Measurements from ENCODE around the gene AIMP1. TPM values are rescaled to one million over a fixed set of nuclear protein-coding genes. Genes with fewer than 3 reads are reported as not detected.

The AIMP1 gene
- total and polyA plus RNA-seq, 9 donors, result 19.7 to 46.5 (median 39.4) TPM

DNA sequence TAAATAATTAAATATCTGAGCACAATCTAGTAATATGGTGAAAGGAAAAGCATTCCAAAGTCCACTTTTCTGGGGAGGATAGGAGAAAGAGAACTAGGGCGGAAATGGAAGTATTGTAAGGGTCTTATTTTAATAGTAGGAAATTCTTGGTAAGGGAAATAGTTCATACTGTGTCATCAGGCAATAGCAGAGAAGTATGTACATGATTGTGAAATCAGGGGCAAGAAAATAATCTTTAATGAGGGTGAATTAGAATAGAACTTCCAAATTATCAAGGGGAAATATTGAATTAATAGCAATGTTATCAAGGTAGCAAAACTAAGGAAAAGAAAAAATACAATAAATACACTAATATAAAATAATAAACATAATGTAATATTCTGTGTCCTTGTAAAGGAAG lies 37.4 kb downstream of the AIMP1 start:
- Histone ChIP-seq H3K27ac (no peak overlapping the region), H3K27me3 (no peaks in the 10 kb centered on the region), H3K4me3 (no peak overlapping the region), H3K36me3 (no peaks in the 10 kb centered on the region), H3K9me3 (no peaks in the 10 kb centered on the region), H3K4me1 (ENCODE audit: insufficient read depth) (no peaks in the 10 kb centered on the region)
- intact Hi-C loops (cut with DNase I), result no loop called here
- no peak for TF ChIP-seq EP300 (IDR thresholded peaks at IDR 0.05)
- no peak for TF ChIP-seq POLR2A (IDR thresholded peaks at IDR 0.05)
- TF ChIP-seq CTCF (IDR thresholded peaks at IDR 0.05), result no peak
- no peak for DNase-seq
- 96 to 100% (median 98%) methylated on average over 1 of the region's 1 CpG for WGBS, 3 donors

- Histone ChIP-seq H3K4me3 (no peak overlapping the region), H3K4me1 (ENCODE audit: insufficient read depth) (no peaks in the 10 kb centered on the region), H3K27ac (no peak overlapping the region), H3K36me3 (no peaks in the 10 kb centered on the region), H3K27me3 (no peaks in the 10 kb centered on the region), H3K9me3 (no peaks in the 10 kb centered on the region)
- peak in 4 of 5 donors; percentile 13 to 31 (median 25) for DNase-seq
- WGBS, 3 donors, result 23 to 41% (median 28%) methylated on average over 4 of the region's 4 CpGs
- no peak for TF ChIP-seq CTCF (IDR thresholded peaks at IDR 0.05)
- TF ChIP-seq EP300 (IDR thresholded peaks at IDR 0.05), result no peak
- TF ChIP-seq POLR2A (IDR thresholded peaks at IDR 0.05), result no peak
- intact Hi-C loops (cut with DNase I), result no loop called here
Observed at GRCh38 chr4:106355193-106355592, 38.8 kb downstream of the AIMP1 start.

DNA sequence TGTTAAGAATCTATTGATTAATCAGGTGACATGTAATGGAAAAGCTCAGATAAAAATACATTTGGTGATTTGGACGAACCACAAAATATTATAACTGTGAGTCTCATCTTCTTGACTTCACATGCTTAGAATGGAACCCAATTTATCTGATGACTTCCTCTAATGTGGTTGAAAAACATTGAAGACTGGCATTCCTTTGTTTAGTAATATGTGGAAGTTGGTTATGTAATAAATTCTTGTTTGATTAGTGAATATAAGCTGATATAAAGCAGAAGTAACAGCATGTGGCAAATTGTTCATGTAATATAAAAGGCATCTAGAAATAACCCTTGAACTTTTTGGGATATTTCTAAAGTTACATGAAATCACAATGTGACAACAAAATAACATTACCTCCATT lies 42.5 kb downstream of the AIMP1 start:
- H3K36me3 ChIP-seq, result no peaks in the 10 kb centered on the region
- H3K4me3 ChIP-seq, result no peak overlapping the region
- no peaks in the 10 kb centered on the region for H3K4me1 ChIP-seq (ENCODE audit: insufficient read depth)
- WGBS, 3 donors, result 86 to 91% (median 89%) methylated on average over 1 of the region's 1 CpG
- H3K27ac ChIP-seq, result no peak overlapping the region
- DNase-seq, result no peak
- H3K9me3 ChIP-seq, result no peaks in the 10 kb centered on the region
- TF ChIP-seq EP300 (IDR thresholded peaks at IDR 0.05), result no peak
- TF ChIP-seq CTCF (IDR thresholded peaks at IDR 0.05), result no peak
- TF ChIP-seq POLR2A (IDR thresholded peaks at IDR 0.05), result no peak
- intact Hi-C loops (cut with DNase I), result no loop called here
- no peaks in the 10 kb centered on the region for H3K27me3 ChIP-seq

GRCh38 chr4:106362086-106362825 lies 45.9 kb downstream of the AIMP1 start:
- Histone ChIP-seq H3K27me3 (no peaks in the 10 kb centered on the region), H3K4me1 (ENCODE audit: insufficient read depth) (no peaks in the 10 kb centered on the region), H3K9me3 (no peaks in the 10 kb centered on the region), H3K4me3 (no peak overlapping the region), H3K36me3 (no peaks in the 10 kb centered on the region), H3K27ac (no peak overlapping the region)
- DNase-seq, result no peak
- 71 to 72% (median 72%) methylated on average over 3 of the region's 3 CpGs for WGBS, 3 donors
- intact Hi-C loops (cut with DNase I), result no loop called here
- TF ChIP-seq POLR2A (IDR thresholded peaks at IDR 0.05), result no peak
- no peak for TF ChIP-seq CTCF (IDR thresholded peaks at IDR 0.05)
- no peak for TF ChIP-seq EP300 (IDR thresholded peaks at IDR 0.05)

Measured in ovary (tissue), 9 donors.